Activated naive CD4-positive, alpha-beta T cell treated with anti-CD3 and anti-CD28 coated beads, Interleukin-2, amount 50 U/mL, for 72 hours (primary cell): ENCODE data around the gene ILK. TPM values are rescaled to one million over a fixed set of nuclear protein-coding genes. Genes with fewer than 3 reads are reported as not detected.

Source experiments
- ATAC-seq, 2 donors: fragments of 150-1000 bp; cut with Tn5 transposase; 2 replicates each; pipeline ENCODE4 v1.10.0; 2021; ENCODE audit warnings: mild to moderate bottlenecking in 2 of 2, moderate library complexity in 2 of 2
- DNase-seq, 2 donors: peaks; one replicate each; pipeline ENCODE4 v3.0.0; 2021 to 2022; ENCODE audit warnings: low spot score in 2 of 2
- H3K27ac Mint-ChIP-seq, 2 donors: one replicate each; pipeline ENCODE4 v1.8.0; 2022; ENCODE audit warnings: mild to moderate bottlenecking in 2 of 2, mixed read lengths in 2 of 2
- H3K36me3 Mint-ChIP-seq, 2 donors: one replicate each; pipeline ENCODE4 v1.8.0; 2022; ENCODE audit warnings: mixed read lengths in 2 of 2
- H3K9me3 Mint-ChIP-seq, 2 donors: one replicate each; pipeline ENCODE4 v1.8.0; 2022; ENCODE audit warnings: mixed read lengths in 2 of 2
- total RNA-seq, 2 donors: library from RNA; stranded (reverse); gene quantifications; one replicate each; pipeline ENCODE4 v1.2.3, GENCODE V29; 2022

ILK gene
- total RNA-seq, 2 donors from 2014 or later, result 72.1 to 99.7 TPM

DNA sequence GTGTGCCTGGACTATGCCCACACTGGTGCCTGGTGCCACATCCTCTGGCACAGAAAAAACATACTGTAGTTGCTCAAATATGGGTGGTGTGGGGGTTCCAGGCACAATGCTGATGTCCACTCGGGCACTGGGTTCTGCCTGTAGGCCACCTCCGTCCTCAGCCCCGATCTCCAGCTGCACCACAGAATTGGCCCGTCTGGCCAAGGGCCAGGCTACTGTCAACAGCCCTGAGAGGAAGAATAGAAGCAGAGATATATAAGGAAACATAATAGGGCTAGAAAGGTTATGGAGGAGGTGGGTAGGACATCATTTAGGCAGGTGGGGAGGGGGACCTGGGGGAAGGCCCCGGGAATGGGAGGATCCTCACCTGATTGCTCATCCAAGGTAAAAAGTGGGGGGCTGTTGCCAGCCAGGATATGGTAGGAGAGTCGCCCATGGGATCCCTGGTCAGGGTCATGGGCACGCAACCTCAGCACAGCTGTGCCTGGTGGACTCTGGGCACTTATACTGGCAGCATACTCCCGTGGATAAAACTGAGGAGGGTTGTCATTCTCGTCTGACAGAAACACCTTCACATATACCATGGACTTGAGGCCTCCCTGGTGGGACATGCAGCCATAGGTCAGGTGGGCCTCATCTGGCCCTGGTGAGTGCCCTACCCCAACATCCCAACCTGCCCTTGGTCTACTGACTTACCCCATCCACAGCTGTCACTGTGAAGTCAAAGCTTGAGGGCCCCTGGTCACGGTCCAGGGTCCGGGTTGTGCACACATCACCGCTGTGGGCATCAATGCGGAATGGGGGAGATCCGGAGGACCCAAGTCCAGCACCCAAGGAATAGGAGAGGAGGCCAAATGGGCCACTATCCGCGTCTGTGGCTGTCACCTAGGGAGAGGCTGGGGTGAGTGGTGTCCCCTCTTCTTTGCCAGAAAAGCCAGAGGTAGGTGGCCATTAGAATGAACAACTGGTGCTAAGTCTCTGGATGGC, 30.1 kb downstream of the ILK start:
- no peaks in the 10 kb centered on the region for H3K36me3 Mint-ChIP-seq
- DNase-seq (no peak), ATAC-seq (no peak)
- H3K27ac Mint-ChIP-seq, result no peak overlapping the region
- H3K9me3 Mint-ChIP-seq, result no peaks in the 10 kb centered on the region

DNA sequence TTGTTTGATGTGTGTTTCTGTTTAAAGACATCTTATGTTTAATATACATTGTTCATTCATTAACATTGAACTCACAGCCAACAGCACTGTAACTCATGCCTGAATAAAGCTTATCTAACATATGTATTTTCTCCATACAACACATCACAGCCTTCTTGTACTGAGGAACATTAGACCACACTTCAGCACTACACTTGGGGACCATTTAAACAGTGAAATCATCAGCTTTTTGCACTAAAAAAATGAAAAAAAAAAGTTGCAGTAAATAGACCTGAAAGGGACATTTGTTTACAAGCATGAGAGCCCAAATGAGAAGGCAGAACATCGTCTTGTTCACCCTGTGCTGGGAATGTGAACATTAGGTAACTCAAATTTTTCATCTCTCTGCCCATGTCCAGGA, 31.0 kb downstream of the ILK start:
- H3K36me3 Mint-ChIP-seq, result no peaks in the 10 kb centered on the region
- H3K27ac Mint-ChIP-seq, result no peak overlapping the region
- ATAC-seq, result no peak
- no peaks in the 10 kb centered on the region for H3K9me3 Mint-ChIP-seq
- no peak for DNase-seq

DNA sequence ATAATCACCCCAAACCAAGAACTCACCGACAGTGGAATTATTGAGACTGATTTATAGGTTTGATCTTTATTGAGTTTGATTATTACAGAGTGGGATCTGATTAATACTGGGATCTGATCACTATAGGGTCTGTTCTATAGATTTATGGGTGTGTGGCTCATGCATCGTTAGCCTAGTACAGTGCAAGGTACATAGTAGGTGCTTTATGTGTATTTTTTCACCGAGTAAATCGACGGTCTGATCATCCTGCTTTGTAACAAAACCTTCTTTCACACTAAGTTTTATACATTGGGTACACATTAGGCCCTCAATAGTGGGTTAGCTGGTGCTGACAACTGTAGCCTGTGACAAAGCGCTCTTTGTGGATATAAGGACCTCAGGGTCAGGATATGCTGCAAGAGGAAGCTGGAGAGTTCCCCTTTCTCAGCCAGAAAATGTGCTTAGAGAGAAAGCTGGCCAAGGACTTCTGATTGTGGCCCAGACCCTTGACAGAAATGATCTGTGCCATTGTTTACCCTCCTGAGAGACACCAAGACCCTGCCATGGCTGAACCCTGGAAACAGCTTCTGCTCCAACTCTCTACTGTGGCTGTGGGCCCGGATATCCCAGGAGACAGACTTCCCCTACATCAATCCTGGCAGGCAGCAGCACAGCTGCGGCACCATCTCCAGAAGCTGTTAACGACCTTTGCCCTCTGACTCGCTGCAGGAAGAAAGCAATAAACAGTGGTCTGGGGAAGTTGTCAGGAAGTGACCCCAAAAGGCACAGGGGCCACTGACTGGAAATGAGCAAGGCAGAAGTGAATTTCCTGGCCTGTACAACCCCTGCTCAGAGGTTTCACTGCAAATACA, 31.7 kb downstream of the ILK start:
- no peak overlapping the region for H3K27ac Mint-ChIP-seq
- H3K9me3 Mint-ChIP-seq, result no peaks in the 10 kb centered on the region
- DNase-seq (no peak), ATAC-seq (peak in 1 of 2 donors; percentile 26)
- H3K36me3 Mint-ChIP-seq, result no peaks in the 10 kb centered on the region

DNA sequence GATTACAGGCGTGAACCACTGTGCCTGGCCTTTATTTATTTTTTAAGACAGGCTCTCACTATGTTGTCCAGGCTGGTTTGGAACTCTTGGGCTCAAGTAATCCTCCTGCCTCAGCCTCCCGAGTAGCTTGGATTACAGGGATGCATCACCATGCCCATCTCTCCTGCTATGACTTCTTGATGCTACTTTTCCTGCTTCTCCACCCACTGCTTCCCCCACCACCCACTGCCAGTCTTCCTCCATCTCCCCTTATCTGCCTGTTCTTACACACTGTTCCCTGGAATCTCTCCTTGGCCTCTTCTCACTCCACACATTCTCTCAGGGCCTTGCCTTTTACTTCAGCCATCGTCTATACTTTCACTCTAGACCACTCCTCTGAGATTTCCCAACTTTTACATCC, 32.9 kb downstream of the ILK start:
- no peaks in the 10 kb centered on the region for H3K36me3 Mint-ChIP-seq
- no peak overlapping the region for H3K27ac Mint-ChIP-seq
- DNase-seq (no peak), ATAC-seq (no peak)
- H3K9me3 Mint-ChIP-seq, result no peaks in the 10 kb centered on the region

DNA sequence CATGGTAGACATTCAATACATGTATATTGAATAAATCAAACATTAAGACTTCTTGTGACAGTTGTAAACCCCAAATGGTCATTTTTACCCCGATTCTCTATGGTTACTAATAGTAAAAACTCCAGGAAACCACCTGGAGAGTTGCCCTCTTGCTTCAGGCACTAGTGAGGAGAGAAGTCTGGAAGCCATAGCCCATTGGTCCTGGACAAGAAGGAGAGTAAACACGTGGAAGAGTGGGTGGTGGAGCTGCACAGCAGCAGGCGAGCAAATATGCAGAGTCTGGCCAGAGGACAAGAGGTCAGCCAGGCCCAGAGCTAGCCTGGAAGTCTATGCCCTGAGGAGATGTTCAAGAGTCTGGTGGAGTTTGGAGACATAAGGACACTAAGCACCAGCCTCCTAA, 34.3 kb downstream of the ILK start:
- Mint-ChIP-seq H3K9me3 (no peaks in the 10 kb centered on the region), H3K36me3 (no peaks in the 10 kb centered on the region), H3K27ac (no peak overlapping the region)
- no peak for ATAC-seq
- no peak for DNase-seq

DNA sequence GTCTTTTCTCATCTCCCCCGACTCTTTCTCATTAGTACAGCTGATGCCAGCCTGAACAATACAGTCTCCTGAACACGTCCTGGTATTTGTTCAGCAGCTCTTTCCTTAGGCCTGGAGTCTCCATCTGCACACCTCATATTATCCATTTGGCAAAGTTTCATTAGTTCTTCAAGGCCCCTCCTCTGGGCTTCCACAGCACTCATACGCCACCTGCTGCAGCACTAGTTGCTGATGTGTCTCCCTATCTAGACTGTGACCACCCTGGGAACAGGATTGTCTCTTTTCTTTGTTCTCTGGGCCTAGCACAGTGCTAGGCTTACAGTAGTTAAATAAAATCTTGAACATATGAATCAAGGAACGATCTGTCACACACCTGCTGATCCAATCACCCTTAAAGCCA, 34.9 kb downstream of the ILK start:
- ATAC-seq (no peak), DNase-seq (no peak)
- Mint-ChIP-seq H3K27ac (no peak overlapping the region), H3K9me3 (no peaks in the 10 kb centered on the region), H3K36me3 (no peaks in the 10 kb centered on the region)

DNA sequence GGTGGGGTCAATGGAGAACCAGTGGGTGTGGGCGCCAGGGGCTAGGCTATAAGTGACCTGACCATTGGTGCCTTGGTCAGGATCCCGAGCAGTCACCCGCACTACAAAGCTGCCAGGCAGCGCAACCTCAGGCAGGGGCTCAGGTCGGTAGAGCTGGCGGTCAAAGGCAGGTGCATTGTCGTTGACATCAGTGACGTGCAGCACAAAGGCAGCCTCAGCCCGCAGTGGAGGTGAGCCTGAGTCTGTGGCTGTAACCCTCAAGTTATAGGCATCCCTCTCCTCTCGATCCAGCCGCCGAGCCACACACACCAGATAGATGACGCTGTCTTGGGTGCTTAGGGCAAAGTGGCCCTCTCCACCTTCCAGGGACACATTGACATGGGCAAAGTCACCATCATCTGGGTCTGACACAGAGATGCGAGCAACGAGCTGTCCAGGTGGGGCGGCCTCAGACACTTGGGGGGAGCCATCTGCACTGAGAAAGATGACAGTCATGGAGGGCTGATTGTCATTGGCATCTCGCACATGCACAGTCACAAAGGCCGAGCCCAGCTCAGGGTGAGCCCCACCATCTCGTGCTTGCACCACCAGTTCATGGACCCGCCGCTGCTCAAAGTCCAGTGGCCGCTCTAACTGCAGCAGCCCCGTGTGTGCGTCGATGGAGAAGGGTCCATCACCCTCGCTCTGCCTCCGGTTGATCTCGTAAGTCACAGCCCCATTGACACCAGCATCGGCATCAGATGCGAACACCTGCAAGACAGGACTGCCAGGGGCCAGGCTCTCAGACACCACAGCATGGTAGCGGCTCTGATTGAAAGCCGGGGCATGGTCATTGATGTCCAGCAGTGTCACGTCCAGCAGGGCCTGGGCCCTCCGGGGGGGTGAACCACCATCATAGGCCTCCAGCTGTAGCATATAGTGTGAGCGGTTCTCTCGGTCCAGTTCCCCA, 36.7 kb downstream of the ILK start:
- no peaks in the 10 kb centered on the region for H3K36me3 Mint-ChIP-seq
- H3K27ac Mint-ChIP-seq, result no peak overlapping the region
- DNase-seq (no peak), ATAC-seq (no peak)
- no peaks in the 10 kb centered on the region for H3K9me3 Mint-ChIP-seq

DNA sequence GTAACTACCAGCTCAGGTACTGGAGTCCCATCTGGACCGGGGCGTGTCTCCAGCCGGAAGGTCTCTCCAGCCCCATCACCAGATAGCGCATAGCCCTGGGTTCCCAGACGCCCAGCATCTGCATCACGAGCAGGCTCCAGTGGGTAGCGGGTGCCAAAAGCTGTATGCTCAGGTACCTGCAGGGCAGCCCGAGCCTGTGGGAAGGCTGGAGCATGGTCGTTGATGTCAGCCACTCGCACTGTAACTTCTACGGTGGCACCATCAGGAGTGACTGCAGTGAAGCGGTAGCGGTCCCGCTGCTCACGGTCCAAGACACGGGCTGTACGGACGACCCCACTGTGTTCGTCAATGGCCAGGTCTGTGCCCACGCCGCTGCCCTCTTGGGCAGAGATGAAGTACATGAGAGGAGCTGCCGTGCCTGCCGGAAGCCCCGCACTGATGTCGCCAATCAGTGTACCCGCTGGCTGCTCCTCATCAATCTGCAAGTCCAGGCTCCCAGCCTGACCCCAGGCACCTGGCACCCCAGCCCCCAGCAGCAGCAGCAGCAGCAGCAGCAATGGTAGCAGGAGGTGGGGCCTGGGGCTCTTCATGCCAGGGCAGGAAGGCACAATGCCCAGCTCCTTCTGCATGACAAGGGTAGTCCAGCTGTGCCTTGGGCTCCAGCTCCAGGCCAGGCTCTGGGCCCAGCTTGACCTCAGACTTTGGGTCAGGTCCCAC, 37.6 kb downstream of the ILK start:
- no peak for DNase-seq
- no peak overlapping the region for H3K27ac Mint-ChIP-seq
- no peaks in the 10 kb centered on the region for H3K9me3 Mint-ChIP-seq
- H3K36me3 Mint-ChIP-seq, result no peaks in the 10 kb centered on the region
- ATAC-seq, result no peak

DNA sequence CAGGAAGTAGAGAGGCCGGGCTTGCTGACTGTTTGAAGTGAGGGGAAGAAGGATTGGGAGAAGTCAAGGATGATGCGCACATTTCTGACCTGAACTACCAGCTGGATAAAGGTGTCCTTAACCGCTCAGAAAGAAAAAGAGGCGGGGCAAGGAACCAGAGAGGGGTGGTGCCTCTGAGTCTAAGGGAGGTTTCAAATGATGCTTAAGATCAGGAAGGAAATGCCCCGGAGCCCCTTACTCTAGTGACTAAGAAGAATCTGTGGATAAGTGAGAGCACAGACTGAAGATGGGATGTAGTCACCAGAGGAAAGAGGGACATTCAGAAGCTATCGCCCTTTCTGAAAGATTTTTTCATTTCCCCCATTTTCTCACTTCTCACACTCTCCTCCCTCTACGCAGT, 39.4 kb downstream of the ILK start:
- Mint-ChIP-seq H3K36me3 (no peaks in the 10 kb centered on the region), H3K9me3 (no peaks in the 10 kb centered on the region), H3K27ac (no peak overlapping the region)
- ATAC-seq (peak in 1 of 2 donors; percentile 30), DNase-seq (no peak)

DNA sequence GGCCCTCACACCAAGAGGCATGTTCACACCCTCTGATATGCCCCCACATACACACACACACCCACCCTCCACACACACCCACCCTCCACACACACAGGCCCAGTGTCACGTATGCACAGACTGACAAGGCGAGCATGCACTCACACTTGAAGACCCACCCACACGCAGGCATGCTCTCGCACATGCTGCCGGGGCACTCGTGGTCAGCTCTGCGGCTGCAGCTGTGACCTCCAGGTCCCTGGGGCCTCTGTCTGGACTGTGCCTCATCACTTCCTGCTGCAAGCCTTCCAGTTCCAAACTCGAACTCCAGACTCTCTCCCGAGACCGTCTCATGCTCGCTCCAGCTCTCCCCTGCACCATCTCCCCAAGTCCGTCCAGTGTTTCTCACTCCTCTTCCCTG, 42.5 kb downstream of the ILK start:
- H3K27ac Mint-ChIP-seq, result peak overlapping the region in 1 of 2 donors; percentile 18
- DNase-seq (no peak), ATAC-seq (no peak)
- H3K36me3 Mint-ChIP-seq, result no peaks in the 10 kb centered on the region
- no peaks in the 10 kb centered on the region for H3K9me3 Mint-ChIP-seq

DNA sequence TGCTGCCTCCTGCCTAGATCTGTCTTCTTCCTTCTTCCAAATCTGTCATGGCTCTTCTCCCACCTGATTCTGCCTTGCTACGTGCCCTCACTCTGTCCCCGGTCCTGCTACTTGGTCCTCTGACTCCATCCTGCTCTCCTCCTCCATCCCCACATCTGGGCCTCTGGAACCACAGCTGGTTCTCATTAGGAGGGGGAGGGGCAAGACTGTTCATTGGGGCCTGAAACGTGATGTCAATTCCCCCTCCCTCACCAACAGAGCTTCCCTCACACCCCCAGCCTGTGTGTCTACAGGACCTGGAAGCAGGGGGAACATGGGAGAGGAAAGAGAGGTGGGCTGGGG, 43.0 kb downstream of the ILK start:
- DNase-seq, result no peak
- no peak overlapping the region for H3K27ac Mint-ChIP-seq
- no peaks in the 10 kb centered on the region for H3K9me3 Mint-ChIP-seq
- H3K36me3 Mint-ChIP-seq, result no peaks in the 10 kb centered on the region
- ATAC-seq, result peak in 1 of 2 donors; percentile 8

DNA sequence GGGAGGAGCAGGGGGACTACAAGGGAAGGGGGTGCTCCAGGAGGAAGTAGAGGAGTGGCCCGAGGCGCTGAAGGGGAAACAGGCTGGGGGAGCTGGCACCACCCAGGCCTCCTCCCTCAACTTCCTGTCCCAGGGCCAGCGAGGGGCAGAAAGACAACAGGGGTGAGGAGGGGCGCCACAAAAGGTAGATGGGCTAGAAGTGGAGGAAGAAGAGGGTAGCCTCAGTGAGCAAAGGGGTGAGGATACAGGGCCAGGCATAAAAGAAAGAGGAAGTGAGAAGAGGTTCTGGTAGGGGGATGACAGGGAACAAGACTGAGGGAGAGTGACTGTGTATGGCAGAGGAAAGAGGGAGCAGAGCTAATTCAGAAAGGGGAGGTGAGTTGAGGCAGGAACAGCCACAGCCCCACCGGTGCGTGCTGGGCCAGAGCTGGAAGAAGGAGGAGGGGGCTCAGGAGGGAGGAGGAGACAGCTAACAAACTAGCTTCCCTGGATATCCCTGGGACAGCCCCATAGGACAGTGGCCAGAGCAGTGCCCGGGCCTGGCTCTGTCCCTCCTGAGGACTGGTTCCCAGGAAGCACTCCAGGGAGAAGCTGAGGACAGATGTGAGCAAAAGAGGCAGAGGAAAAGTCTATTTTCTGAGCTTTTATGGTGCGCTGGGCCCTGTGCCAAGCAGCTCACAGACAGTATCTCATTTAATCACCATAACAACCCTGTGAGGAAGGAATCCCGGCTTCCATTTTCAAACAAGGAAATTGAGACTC, 43.5 kb downstream of the ILK start:
- no peak overlapping the region for H3K27ac Mint-ChIP-seq
- H3K9me3 Mint-ChIP-seq, result no peaks in the 10 kb centered on the region
- H3K36me3 Mint-ChIP-seq, result no peaks in the 10 kb centered on the region
- peak; percentile 47 to 56 for ATAC-seq
- peak in 1 of 2 donors; percentile 39 for DNase-seq

DNA sequence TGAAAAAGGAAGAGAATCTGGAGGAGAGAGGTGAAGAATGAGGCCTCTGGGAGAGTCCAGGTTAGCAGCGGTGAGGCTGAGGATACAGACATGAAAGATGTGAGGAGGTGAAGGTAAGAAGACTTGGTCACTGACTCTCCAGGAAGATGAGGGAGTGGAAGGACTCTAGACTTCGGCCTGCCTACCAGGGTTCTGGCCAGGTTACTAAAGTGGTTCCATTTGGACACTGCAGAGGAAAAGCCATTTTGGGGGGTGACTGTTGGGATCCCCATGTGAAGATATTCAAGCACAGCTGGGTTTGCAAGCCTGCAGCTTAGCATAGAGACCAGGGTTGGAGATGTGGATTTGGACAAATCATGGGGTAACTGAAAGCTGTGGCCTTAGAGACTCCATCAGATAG, 44.3 kb downstream of the ILK start:
- ATAC-seq (no peak), DNase-seq (no peak)
- Mint-ChIP-seq H3K27ac (no peak overlapping the region), H3K36me3 (no peaks in the 10 kb centered on the region), H3K9me3 (no peaks in the 10 kb centered on the region)

DNA sequence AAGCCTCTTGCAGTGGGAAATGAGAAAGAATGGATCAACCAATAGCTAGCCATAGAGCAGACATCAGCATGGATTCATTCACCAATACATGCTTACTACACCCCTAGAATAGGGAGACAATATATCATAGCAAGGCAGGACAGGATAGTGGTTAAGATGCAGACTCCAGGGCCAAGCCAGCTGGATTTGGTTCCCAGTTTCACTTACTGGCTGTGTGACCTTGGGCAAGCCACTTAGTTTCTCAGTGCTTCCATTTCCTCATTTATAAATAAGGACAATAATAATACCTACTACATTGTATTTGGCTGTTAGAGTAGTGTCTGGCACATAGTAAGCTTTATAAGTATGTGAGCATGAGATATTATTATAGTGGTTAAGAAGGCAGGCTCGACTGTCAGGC, 44.9 kb downstream of the ILK start:
- H3K9me3 Mint-ChIP-seq, result no peaks in the 10 kb centered on the region
- ATAC-seq, result no peak
- no peak overlapping the region for H3K27ac Mint-ChIP-seq
- DNase-seq, result no peak
- H3K36me3 Mint-ChIP-seq, result no peaks in the 10 kb centered on the region

DNA sequence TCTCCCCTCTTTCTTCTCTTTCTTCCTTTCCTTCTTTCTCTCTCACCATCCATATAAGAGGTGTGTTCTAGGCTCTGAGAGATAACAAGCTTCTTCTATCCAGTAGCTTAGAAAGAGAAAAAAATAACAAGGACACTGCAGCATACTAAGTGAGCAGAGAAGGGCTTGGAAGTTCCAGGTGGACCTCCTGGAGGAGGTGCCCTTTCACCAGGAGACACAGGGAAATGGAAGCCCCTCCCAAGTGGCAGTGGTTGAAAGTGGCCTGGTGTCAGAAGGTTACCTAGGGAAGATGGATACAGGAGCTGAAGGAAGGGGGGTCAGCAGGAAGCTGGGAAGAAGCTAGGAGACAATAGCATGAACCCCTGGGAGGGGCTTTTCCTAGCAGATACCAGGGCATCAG, 46.5 kb downstream of the ILK start:
- no peak for ATAC-seq
- H3K36me3 Mint-ChIP-seq, result no peaks in the 10 kb centered on the region
- H3K27ac Mint-ChIP-seq, result no peak overlapping the region

More for the DNA sequence above, 46.5 kb downstream of the ILK start:
- no peaks in the 10 kb centered on the region for H3K9me3 Mint-ChIP-seq
- DNase-seq, result no peak
